ENCODE measurements around the gene NCOR2.

GRCh38 chr12:124555168-124556073 lies 12.0 kb downstream of the NCOR2 start:
- TF ChIP-seq ARNTL (CRISPR knock-in tag; IDR thresholded peaks at IDR 0.05; ENCODE audit: borderline replicate concordance, low read depth): no peak
- no peak for TF ChIP-seq GLIS3 (CRISPR knock-in tag; IDR thresholded peaks at IDR 0.05)
- no peak for TF ChIP-seq PATZ1 (CRISPR knock-in tag; IDR thresholded peaks at IDR 0.05; ENCODE audit: borderline replicate concordance)
- TF ChIP-seq ESRRG (CRISPR knock-in tag; IDR thresholded peaks at IDR 0.05): no peak
- TF ChIP-seq TOX (CRISPR knock-in tag; IDR thresholded peaks at IDR 0.05; ENCODE audit: borderline replicate concordance): no peak
- TF ChIP-seq ZNF8 (CRISPR knock-in tag; IDR thresholded peaks at IDR 0.05): no peak
- TF ChIP-seq ISL1 (CRISPR knock-in tag; IDR thresholded peaks at IDR 0.05): no peak
- TF ChIP-seq RARB (CRISPR knock-in tag; IDR thresholded peaks at IDR 0.05): no peak
- no peak for TF ChIP-seq ZFP30 (CRISPR knock-in tag; IDR thresholded peaks at IDR 0.05)
